ENCODE data around the gene ATP6V1G3.
"Not testable (repeated sequence)": the region's sequence is repeated elsewhere in the genome, so short reads cannot be mapped to it uniquely, and the experiment has no call there.

The ATP6V1G3 gene, protein sequence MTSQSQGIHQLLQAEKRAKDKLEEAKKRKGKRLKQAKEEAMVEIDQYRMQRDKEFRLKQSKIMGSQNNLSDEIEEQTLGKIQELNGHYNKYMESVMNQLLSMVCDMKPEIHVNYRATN

DNA sequence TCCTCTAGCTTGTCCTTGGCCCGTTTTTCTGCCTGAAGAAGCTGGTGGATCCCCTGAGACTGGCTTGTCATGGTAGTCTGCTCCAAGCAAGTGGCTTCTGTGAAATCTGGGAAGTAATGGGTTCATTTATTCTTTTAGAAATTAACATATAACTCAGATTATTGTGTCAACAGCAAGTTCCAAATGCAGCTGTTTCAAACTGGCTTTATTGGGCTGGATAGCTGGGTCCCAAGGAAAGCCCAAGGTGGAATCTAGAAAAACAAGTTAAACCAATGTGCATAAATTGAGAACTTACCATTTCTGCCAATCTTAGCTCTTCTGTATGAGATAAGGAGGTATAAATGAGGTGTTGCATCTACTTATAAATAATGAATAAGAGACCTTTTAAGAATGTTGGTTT lies at the start of gene ATP6V1G3:
TSS of gene ATP6V1G3 (minus strand) at position 101 of the 400 bp plus-strand sequence. CDS start at position 71, 30 bp downstream.
- no peak for DNase-seq (ENCODE audit: low read depth in 2 of 2)

DNA sequence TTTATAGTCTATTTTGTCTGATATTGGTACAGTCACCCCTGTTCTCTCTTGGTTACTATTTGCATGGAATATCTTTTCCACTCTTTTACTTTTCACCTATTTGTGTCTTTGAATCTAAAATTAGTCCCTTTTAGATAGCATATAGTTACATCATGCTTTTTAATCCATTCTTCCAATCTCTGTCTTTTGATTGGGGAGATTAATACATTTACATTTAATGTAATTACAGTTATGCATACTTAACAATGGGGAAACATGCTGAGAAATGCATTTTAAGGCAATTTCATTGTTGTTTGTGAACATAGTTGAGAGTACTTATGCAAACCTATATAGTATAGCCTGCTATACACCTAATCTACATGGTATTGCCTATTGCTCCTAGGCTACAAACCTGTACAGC lies 48.4 kb upstream of the ATP6V1G3 start:
- no peak for DNase-seq (ENCODE audit: low read depth in 2 of 2)

DNA sequence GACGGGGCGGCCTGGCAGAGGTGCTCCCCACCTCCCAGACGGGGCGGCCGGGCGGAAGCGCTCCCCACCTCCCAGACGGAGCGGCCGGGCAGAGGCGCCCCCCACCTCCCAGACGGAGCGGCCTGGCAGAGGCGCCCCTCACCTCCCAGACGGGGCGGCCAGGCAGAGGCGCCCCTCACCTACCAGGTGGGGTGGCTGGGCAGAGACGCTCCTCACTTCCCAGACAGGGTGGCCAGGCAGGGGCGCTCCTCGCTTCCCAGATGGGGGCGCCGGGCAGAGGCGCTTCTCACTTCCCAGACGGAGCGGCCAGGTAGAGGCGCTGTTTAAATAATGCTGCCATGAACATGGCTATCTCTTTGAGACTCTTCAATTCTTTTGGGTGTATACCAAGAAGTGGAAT lies 43.7 kb upstream of the ATP6V1G3 start:
- DNase-seq (ENCODE audit: low read depth in 2 of 2), result no peak

DNA sequence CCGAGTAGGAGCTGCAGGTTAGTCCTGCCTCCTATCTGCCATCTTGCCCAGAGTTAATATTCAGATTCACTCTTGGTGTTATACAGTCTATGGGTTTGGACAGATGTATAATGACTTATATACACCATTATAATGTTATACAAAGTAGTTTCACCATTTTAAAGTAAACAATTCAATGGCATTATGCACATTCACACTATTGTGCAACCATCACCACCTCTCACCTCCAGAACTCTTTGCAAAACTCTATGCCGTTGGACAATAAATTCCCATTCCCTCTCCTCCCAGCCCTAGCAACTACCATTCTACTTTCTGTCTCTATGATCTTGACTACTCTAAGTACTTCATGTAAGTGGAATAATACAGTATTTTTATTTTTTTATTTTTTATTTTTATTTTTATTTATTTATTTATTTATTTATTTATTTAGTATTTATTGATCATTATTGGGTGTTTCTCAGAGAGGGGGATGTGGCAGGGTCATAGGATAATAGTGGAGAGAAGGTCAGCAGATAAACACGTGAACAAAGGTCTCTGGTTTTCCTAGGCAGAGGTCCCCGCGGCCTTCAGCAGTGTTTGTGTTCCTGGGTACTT lies 42.8 kb upstream of the ATP6V1G3 start:
- DNase-seq (ENCODE audit: low read depth in 2 of 2), result not testable (repeated sequence)

DNA sequence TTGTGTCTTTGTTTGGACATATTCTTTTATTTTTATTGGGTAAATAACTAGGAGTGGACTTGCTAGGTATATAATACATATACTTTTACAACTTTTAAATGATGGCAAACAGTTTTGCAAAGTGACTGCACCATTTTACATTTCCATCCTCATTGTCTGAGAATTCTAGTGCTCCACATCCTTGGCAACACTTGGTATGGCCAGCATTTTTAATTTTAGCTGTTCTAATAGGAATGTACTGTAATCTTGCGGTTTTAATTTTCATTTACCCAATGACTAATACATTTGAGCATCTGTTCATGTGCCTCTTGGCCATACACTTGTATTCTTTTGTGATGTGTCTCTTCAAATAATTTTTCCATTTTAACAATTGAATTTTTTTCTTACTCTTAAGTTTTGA lies 37.0 kb upstream of the ATP6V1G3 start:
- DNase-seq (ENCODE audit: low read depth in 2 of 2), result no peak

DNA sequence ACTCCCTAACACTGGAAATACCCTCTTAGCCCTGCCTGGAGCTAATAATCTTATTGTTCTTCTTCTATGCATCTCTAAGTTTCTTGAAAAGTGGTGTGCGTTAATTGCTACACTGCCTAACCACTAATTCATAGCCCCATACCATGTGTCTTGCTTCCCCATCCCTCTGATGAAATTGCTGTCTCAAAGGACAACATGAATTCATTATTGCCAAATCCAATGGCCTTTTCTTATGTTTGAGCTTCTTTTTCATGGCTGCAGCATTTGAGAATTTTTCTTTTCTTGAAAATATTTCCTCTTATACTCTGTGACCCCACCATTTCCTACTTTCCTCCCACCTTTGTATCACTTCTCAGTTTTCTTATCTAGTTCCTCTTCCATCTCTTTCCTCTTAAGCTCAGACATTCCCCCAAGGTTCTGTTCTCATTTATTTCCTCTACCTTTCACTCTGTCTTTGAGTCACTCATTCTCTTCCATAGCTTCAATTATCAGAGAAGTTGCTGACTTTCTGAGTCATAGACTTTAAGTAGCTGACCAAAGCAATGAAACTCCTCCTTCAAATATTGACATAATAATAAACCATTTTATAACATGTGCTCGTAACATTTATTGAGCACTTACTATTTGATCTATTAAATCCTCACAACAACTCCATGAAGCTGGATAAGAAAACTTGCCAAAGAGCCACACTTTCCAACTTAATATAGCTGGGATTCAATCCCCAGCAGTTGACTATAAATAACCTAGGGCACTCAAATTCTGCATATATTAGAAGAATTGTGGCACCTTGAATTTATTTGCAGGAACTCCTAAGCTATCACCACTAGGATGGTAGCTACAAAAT lies 35.5 kb upstream of the ATP6V1G3 start:
- DNase-seq (ENCODE audit: low read depth in 2 of 2), result no peak

DNA sequence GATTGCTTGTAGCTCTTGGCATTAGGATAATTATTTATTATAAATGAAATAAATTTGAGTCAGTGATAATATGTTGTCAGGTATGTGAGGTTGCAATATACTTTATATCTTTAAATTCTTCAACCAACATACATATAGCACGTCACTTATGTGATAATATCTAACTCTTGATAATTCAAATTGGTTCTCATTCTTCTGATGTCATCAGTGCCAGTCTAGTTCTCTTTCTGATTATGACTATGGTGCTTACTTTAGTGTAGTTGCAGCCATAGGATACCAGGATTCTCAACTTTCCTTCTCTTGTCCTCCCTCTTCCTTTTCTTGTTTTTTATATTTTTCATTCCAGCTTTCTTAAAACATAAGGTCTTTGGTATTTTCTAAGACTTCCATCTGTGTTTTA lies 34.8 kb upstream of the ATP6V1G3 start:
- no peak for DNase-seq (ENCODE audit: low read depth in 2 of 2)

DNA sequence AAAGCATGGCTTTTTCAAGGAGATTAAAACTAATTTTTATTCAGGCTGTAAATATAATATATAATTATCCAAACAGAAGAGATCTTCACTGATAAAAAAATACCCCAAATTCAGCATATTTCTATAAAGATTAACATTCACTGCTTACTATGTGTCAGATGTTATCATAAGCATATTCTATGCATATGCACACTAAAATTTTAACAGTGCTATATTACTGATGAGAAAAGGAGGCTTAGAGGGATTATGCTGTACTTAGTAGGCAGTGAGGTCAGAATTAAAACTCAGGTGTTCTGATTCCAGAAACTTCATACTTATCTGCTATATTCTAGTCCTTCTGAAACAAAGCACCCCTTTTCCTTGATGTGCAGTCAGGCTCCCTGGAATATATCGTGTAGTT lies 33.8 kb upstream of the ATP6V1G3 start:
- no peak for DNase-seq (ENCODE audit: low read depth in 2 of 2)

DNA sequence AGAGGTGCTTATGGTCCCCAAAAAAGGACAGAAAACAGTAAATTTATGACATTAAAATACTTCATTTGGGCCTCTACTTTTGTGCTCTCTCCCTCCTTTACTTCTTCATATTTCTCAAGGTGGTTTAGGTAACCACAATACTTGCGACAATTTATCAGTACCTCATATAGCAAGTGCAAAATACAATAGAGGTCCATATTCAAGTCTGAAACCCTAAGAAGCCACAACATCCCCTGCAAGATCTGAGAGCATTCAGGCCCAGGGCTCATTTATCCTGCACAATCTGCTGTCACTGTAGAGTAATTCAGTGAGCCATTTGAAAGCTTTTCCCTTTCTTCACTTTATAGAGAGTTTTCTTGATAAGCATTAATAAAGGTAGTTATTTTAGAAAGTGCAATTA lies 24.2 kb upstream of the ATP6V1G3 start:
- DNase-seq (ENCODE audit: low read depth in 2 of 2), result no peak

DNA sequence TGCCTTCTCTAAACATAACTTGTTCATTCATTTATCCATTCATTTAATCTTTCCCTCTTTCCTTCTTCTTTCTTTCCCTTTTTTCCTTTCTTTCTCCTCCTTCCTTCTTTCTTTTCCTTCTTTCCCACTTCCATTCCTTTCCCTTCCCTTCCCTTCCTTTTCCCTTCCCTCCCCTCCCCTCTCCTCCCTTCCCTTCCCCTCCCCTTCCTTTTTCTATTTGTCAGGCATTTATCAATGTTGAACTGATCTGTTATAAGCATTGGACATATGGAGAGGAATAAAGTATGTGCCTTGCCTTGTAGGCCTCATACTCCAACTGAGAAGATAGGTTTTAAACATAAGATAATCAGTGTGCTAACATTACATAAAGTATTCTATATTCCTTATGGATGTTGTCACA lies 23.7 kb upstream of the ATP6V1G3 start:
- DNase-seq (ENCODE audit: low read depth in 2 of 2), result no peak

DNA sequence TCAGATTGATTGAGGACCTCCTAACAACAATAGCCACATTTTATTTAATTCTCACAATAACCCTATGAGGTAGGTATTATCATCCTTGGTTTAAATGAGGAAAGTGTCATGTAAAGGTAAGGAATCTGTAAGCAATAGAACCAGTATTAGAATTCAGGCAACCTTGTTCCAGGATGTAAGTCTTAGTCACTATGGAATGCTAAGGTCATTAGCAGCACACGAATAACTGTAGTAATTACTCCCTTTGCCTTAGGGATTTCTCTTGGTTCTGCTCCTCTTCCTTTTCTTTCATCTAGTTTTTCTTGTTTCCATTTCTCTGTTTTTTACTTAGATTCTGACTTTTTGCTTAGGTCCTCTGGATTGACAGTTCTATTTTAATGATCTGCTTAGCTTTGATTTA lies 23.1 kb upstream of the ATP6V1G3 start:
- DNase-seq (ENCODE audit: low read depth in 2 of 2), result no peak

DNA sequence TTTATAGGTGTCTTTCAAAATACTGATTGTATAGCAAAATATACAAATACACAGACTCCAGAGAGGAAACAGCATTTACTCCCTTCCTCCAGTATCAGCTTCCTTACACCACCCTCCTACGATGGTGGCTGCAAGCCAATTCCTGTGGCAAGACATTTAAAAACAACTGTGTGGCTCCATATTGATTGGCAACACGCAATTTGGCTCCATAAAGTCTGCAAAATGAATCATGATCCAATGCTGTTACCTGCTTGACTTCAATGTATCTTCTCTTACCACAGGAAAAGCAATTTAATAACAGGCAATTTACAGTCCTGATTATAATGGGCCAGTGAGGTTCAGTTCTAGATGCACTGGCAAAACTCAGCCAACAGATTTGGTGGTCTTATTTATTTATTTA lies 19.7 kb upstream of the ATP6V1G3 start:
- no peak for DNase-seq (ENCODE audit: low read depth in 2 of 2)

DNA sequence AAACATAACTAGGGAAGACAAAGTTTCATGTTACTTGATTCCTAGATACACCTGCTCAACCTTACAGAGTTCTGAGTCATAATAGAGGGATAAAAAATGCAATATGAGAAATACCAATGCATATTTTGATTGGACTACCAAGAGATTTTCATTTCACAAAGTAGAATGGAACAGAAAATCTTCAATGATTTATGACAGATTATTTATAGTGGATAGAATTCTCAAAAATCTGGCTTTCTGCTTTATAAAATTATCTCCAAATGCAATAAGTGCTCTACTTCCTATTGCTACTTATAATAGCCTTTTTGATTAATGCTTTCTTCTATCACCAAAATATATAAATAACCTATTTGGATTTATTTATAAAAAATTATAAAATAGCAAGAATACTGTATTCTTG lies 18.9 kb upstream of the ATP6V1G3 start:
- no peak for DNase-seq (ENCODE audit: low read depth in 2 of 2)

DNA sequence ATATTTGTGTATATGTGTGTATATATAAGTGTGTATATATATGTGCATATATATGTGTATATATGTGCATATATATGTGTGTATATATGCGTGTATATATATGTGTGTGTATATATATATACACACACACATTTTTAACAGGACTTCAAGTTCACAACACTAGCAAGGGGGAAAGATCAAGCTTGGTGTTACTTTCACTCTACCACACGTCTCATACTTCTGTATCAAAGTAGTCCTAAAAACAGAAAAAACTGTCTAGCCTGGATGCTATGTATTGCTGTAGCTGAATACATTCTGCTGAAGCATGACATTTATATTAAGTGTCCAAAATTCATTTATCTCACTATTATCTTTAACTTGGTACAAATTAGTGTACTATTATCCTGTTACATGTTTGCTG lies 17.9 kb upstream of the ATP6V1G3 start:
- no peak for DNase-seq (ENCODE audit: low read depth in 2 of 2)

DNA sequence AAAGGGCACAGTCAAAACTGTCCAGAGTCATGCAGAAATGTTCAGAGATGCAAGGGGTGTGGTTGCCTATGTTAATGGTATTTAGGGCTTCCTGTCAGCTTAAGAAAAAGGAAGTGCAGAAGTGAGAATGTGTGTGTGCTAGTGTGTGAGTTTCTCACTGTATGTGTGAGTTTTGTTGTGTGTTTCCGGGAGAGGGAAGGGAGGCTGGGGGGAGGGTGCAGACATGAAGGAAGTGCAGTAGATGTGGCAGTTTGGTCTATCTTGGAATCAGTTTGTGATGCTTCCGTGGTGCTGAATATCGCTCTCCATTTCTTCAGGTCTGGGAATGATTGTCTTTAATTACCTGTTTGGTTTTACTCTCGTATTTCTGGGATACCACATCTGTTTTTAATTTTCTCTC lies 16.5 kb upstream of the ATP6V1G3 start:
- DNase-seq (ENCODE audit: low read depth in 2 of 2), result peak; percentile 19 to 36

DNA sequence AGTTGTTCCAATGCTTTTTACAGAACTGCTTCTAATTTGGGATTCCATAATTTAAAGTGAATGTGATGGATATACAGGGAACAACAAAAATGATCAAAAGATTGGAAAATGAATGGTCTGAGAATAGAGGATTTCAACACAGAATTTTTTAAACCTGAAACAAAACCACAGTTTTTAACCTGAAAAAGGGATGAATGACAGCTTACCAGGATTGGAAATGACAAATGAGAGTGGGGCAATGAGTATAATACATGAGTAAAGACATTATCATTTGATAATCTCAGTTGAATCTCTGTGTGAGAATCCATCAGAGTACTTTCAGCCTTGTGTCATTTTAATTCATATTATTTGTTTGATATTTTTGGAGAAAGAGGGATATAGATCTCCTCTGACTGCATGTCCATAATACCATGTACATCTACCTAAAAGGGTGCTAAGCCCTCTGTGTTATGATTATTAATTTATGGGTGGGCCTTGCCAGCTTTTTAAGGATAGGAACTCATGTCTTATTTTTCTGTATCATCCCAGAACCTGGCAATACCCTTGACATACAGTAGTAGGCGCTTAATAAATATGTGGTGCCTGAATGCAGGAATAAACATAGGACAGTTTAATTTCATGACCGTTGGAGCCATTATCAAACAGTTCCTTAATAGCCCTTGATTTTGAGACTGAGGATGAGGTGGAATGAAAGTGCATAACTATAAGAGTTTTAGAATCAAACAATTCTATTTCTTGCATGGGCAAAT lies 12.4 kb upstream of the ATP6V1G3 start:
- DNase-seq (ENCODE audit: low read depth in 2 of 2), result no peak

DNA sequence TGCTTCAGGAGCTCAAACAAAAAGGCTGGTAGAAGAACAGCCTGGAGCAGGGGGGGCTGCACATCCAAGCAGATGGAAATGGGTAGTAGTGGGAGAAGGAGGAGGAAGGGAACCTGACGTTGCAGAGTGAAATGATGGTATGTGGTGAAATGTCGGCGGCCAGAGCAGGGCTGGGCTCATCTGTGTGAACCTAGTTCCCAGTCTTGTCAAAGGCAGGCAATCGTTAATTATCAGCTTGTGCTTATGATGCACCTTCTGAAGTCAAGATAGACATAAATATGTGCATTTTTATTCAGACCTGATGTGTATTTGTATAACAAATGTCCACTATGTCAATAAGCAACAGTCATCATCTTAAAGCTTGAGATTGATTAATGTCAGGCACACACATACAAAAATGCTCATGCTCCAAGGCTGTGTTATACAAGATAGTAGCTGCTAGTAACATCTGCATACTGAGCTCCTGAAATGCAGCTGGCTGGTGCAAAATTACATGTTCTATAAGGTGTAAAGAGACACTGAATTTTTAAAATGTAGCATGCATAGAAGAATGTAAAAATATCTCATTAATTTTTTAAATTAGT lies 10.6 kb upstream of the ATP6V1G3 start:
- no peak for DNase-seq (ENCODE audit: low read depth in 2 of 2)

DNA sequence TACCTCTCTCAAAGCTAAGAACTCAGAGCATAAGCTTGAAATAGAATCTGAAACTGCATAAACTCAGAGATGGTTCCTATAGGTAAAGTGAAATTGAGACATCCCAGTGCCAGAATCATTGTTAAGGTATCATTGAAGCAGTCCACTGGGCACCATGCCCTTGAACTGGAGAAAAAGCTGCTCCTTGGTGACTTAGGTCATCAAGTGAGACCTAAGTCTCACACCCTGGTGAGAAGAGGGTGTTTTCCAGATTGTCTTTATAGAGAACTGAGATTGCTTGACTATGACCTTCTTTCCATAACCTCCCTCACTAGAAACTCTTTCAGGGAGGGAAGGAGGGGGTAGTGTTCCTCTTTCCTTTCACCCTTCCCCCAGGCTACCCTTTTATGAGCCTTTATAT lies 9.4 kb upstream of the ATP6V1G3 start:
- no peak for DNase-seq (ENCODE audit: low read depth in 2 of 2)

DNA sequence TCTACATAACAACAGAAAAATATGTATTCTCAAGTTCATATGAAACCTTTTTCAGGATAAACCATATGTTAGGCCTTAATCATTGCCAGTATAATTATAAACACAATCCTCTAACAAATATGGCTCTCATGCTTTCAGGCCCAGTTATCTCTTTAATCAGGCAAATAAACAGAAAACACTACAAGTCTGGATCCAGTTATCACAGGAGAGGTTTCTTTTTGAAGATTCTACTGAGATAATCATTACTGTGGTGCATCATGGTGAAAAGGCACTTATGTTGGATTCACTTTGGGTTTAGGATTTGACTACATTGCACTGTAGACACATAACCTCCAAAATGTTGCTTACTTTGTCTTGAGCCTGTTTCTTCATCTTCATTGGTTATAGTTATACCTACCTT lies 8.4 kb upstream of the ATP6V1G3 start:
- DNase-seq (ENCODE audit: low read depth in 2 of 2), result no peak

DNA sequence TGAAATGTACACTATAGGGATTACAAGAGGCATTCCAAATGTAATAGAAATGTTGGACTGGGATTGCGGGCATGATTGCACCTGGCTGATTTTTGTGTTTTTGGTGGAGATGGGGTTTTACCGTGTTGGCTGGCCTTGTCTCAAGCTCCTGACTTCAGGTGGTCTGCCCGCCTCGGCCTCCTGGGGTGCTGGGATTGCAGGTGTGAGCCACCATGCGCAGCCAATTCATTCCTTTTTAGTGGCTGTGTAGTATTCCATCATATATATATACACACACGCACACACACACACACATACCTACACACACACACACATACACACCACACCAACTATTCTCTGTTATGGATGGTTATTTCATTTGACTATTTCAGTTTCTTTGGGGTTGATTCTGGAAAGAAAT lies 4.7 kb upstream of the ATP6V1G3 start:
- no peak for DNase-seq (ENCODE audit: low read depth in 2 of 2)

DNA sequence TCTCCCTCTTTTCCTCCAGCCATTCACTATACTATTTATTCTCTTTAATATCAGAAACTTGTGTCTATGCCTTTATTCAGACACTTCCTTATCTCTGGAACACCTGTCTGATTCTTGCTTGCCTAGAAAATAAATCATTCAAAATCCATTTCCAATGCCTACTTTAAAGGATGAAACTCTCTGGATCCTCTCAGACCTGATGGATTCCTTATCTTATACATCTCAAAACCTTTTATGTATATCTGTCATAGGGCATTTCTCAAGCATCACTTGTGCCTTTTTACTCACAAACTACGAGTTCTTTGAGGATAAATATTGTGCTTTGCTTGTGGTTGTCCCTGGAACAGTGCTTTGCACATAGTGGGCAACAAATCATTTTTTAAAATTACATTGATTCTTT lies 3.8 kb upstream of the ATP6V1G3 start:
- DNase-seq (ENCODE audit: low read depth in 2 of 2), result no peak

DNA sequence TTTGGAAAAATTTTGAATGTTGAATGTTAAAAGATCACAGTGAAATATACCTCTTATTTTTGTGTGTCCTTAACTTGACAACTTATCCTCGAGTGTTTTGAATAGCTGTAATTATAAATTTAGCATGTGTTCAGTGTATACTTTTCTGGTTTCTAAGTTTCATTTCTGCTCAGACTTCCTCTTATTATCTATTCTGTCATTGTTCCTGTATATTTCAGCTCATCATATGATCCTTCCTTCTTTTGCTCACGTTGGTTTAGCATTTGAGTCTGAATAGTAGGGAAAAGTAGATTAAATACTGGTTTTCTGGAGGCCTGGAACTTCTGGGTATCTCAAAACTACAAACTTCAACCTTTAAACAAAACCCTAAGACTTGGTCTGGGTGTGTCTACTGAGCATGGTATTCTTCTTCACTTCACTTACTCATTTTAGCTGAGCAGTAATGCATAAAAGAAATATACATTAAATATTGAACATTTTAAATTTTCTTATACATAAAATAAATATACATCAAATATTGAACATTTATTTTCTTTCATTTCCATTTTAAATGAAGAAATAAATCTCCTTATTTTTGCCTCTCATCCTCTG lies 3.3 kb upstream of the ATP6V1G3 start:
- no peak for DNase-seq (ENCODE audit: low read depth in 2 of 2)

All from stimulated activated CD4-positive, alpha-beta T cell treated with anti-CD3 and anti-CD28 coated beads, Interleukin-15, amount 100 ng/mL, for 48 hours (primary cell).